ENCODE results near the gene DEDD. TPM values are rescaled to one million over a fixed set of nuclear protein-coding genes. Genes with fewer than 3 reads are reported as not detected.
A peak's percentile ranks its signal among the peaks of the same experiment; 100 is the strongest.

The DEDD gene
- total and polyA plus RNA-seq, 10 of the 15 experiments (the other 5 are each of a cell fraction or from before 2014, with no cell fraction given), result 13.6 to 33.9 (median 30.3) TPM

DNA sequence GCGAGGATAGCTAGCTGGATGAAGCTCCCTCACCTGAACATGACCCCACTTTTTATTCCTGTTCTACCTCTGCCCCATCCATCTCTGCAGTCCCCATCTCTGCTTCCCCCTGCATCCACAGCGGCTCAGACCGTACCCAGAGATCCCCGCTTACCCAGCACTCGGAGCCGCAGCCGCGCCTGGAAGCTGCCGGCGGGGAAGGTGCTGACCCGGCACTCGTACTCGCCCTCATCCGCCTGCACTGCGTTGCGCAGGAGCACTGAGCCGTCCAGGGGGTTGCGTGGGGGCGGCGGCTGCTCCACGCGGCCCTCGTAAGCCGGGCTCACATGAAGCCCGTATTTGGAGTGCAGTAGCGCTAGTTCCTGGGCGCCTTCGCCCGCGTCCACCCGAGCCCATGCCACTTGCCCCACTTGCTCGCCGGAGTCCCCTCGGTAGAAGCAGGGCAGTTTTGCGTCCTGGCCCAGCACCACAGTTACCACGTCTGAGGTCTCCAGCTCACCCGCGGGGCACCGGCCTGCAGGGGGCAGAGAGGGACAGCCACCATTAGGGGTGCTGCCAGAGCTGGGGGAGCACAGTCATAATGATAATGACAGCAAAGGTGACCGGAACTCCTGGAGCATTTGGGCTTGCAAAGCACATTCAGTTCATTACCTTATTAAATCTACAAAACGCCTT, 52.9 kb downstream of the DEDD start:
- BruUV-seq (replicated peaks), result no TSS peak
- CTCF ChIA-PET, result interaction anchor here (1.4 to 2.5 kb wide), 3 partner anchors 9 to 16 kb away, joined by 4 to 11 read pairs (median 6); partner anchors contain the start of gene ARHGAP30
- Histone ChIP-seq H3K36me3 (ENCODE audit: control insufficient read depth in 2 of 2, insufficient read depth in 2 of 2, low read length in 1 of 2) (no peaks in the 10 kb centered on the region), H3K79me2 (ENCODE audit: control insufficient read depth, insufficient read depth, low read length) (no peaks in the 10 kb centered on the region), H3K4me1 (ENCODE audit: control insufficient read depth, insufficient read depth, low read length) (no peaks in the 10 kb centered on the region; the same call in 1 of the 2 replicates), H3K4me2 (ENCODE audit: control insufficient read depth, insufficient read depth) (no peak overlapping the region), H3K27ac (ENCODE audit: control insufficient read depth, insufficient read depth) (no peak overlapping the region), H3K27me3 (replicated peaks in 1 of 2; ENCODE audit: control insufficient read depth in 2 of 2, insufficient read depth in 2 of 2, low read length in 1 of 2) (no peaks in the 10 kb centered on the region), H2AFZ (ENCODE audit: control insufficient read depth, low read depth, low read length) (no peak overlapping the region; the same call in 1 of the 2 replicates), H4K20me1 (ENCODE audit: control insufficient read depth, insufficient read depth) (no peaks in the 10 kb centered on the region), H3K9ac (ENCODE audit: control insufficient read depth, insufficient read depth, low read length) (no peak overlapping the region), H3K9me3 (replicated peaks; ENCODE audit: control insufficient read depth, insufficient read depth, low read length) (no peaks in the 10 kb centered on the region), H3K4me3 (no peak overlapping the region)
- in situ Hi-C loops (cut with MboI) (no loop called here), intact Hi-C loops (cut with micrococcal nuclease; ENCODE audit: unreplicated experiment) (no loop called here)
- TF ChIP-seq EGR1 (IDR thresholded peaks at IDR 0.05; ENCODE audit: borderline replicate concordance in 1 of 2, low read depth in 2 of 2, low read length in 2 of 2), result no peak
- TF ChIP-seq, protein P1, sequence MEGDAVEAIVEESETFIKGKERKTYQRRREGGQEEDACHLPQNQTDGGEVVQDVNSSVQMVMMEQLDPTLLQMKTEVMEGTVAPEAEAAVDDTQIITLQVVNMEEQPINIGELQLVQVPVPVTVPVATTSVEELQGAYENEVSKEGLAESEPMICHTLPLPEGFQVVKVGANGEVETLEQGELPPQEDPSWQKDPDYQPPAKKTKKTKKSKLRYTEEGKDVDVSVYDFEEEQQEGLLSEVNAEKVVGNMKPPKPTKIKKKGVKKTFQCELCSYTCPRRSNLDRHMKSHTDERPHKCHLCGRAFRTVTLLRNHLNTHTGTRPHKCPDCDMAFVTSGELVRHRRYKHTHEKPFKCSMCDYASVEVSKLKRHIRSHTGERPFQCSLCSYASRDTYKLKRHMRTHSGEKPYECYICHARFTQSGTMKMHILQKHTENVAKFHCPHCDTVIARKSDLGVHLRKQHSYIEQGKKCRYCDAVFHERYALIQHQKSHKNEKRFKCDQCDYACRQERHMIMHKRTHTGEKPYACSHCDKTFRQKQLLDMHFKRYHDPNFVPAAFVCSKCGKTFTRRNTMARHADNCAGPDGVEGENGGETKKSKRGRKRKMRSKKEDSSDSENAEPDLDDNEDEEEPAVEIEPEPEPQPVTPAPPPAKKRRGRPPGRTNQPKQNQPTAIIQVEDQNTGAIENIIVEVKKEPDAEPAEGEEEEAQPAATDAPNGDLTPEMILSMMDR (IDR thresholded peaks at IDR 0.05 in 2 of 3, conservative IDR thresholded peaks at IDR 0.05 in 1 of 3; ENCODE audit: control insufficient read depth in 2 of 3, extremely low read depth in 1 of 3, insufficient read depth in 1 of 3, low read depth in 3 of 3, low read length in 3 of 3), result 0 out of 6 replicates have a peak, but pooled peaks of 1 of the 3 experiments have one; percentile 10
- no peak for TF ChIP-seq TBL1XR1 (IDR thresholded peaks at IDR 0.05; ENCODE audit: low read depth, low read length)
- TF ChIP-seq ZNF622 (IDR thresholded peaks at IDR 0.05), result no peak
- TF ChIP-seq RAD21 (IDR thresholded peaks at IDR 0.05; ENCODE audit: insufficient read depth, low read depth, low read length), result 0 out of 2 replicates have a peak, but pooled peaks have one; percentile 9
- no peak for TF ChIP-seq NKRF (conservative IDR thresholded peaks at IDR 0.05)
- TF ChIP-seq MTA2 (IDR thresholded peaks at IDR 0.05; ENCODE audit: low read depth), result no peak
- no peak for TF ChIP-seq YBX1 (IDR thresholded peaks at IDR 0.05)
- no peak for TF ChIP-seq SUZ12 (IDR thresholded peaks at IDR 0.05; ENCODE audit: unreplicated experiment)
- no peak for TF ChIP-seq WRNIP1 (IDR thresholded peaks at IDR 0.05; ENCODE audit: borderline replicate concordance, low read depth, low read length)
- no peak for TF ChIP-seq CREB1 (IDR thresholded peaks at IDR 0.05; ENCODE audit: low read depth)
- SMC1A ChIA-PET (ENCODE audit: uncharacterized antibody, unreplicated experiment), result interaction anchor here (2.3 kb wide), 1 partner anchor 9 kb away, joined by 11 read pairs; no protein-coding TSS in a partner anchor
- ATAC-seq (peak; percentile 68), DNase-seq (ENCODE audit: low read depth, low spot score) (no peak), FAIRE-seq (no peak)
- 73% methylated on average over 30 of the region's 41 CpGs for WGBS (ENCODE audit: insufficient coverage, insufficient replicate concordance, low lambda C conversion rate, missing lambda C conversion rate)
- POLR2A ChIA-PET, result interaction anchor here (0.6 kb wide), 1 partner anchor 109 kb away, joined by 3 read pairs; no protein-coding TSS in a partner anchor
- RAD21 ChIA-PET (ENCODE audit: unreplicated experiment), result interaction anchor here (0.6 kb wide), 1 partner anchor 58 kb away, joined by 3 read pairs; the partner anchor contains the start of gene F11R

Data from GM12878 (cell line).